Tibial nerve (tissue), 4 donors: ENCODE data around the gene FAM168B. TPM values are rescaled to one million over a fixed set of nuclear protein-coding genes. Genes with fewer than 3 reads are reported as not detected.
A peak's percentile ranks its signal among the peaks of the same experiment; 100 is the strongest.
"Not testable (repeated sequence)": the region's sequence is repeated elsewhere in the genome, so short reads cannot be mapped to it uniquely, and the experiment has no call there.

ENCODE experiments used
- DNase-seq, 2 donors: peaks; one replicate each; pipeline ENCODE4 v3.0.0-alpha.2; 2019; ENCODE audit warnings: low spot score in 2 of 2
- H3K27ac ChIP-seq, 4 donors: fragments of 200-600 bp; sonication (generic) in 3 of 4; one replicate each; pipeline ENCODE4 v1.5.1; 2017 to 2019; ENCODE audit warnings: mild to moderate bottlenecking in 1 of 4
- H3K27me3 ChIP-seq, 2 donors: fragments of 200-600 bp; sonication (generic) in 1 of 2; one replicate each; pipeline versions ENCODE4 v1.5.1 to v1.6.0; 2017 to 2019
- H3K36me3 ChIP-seq, 3 donors: fragments of 200-600 bp; sonication (generic); one replicate each; pipeline ENCODE4 v1.5.1; 2018 to 2019
- H3K4me1 ChIP-seq, 4 donors: fragments of 200-600 bp; sonication (generic) in 3 of 4; one replicate each; pipeline ENCODE4 v1.5.1; 2017 to 2019
- H3K4me3 ChIP-seq, 4 donors: fragments of 200-600 bp; sonication (generic) in 3 of 4; one replicate each; pipeline ENCODE4 v1.5.1; 2017 to 2019; ENCODE audit warnings: mild to moderate bottlenecking in 1 of 4, moderate library complexity in 1 of 4
- H3K9me3 ChIP-seq, 4 donors: fragments of 200-600 bp; sonication (generic) in 3 of 4; one replicate each; pipeline ENCODE4 v1.5.1; 2017 to 2019
- CTCF ChIP-seq, 5 experiments: fragments of 200-600 bp in 3 of 5; fragments of 450-650 bp in 2 of 5; sonication (generic) in 3 of 5; IDR thresholded peaks; one replicate each; pipeline ENCODE4 v1.5.1; 2016 to 2019; ENCODE audit warnings: antibody characterized with exemption in 5 of 5, mild to moderate bottlenecking in 3 of 5, moderate library complexity in 2 of 5
- EP300 ChIP-seq, 2 donors: sonication (generic); formaldehyde crosslinking; IDR thresholded peaks; one replicate each; pipeline ENCODE4 v1.6.1; 2017; ENCODE audit warnings: antibody characterized with exemption in 2 of 2, mild to moderate bottlenecking in 1 of 2
- POLR2A ChIP-seq, 2 donors: fragments of 450-650 bp; IDR thresholded peaks; one replicate each; pipeline ENCODE4 v1.6.1; 2017; ENCODE audit warnings: antibody characterized with exemption in 2 of 2, mild to moderate bottlenecking in 2 of 2, moderate library complexity in 2 of 2
- WGBS, 2 donors: methylation state at CpG; one replicate each; pipeline ENCODE4 v1.1.5; 2018; 5-methylcytosine and 5-hydroxymethylcytosine counted together
- total RNA-seq, 4 donors: library from RNA; depleted of rRNA; stranded (reverse); fragments of >200 nt; gene quantifications; one replicate each; pipeline ENCODE4 v1.1.0, GENCODE V29; 2016

Gene FAM168B
- total RNA-seq, 4 donors from 2014 or later, result 96.0 to 115 (median 107) TPM

- no peak overlapping the region for H3K4me3 ChIP-seq
- no peaks in the 10 kb centered on the region for H3K9me3 ChIP-seq
- DNase-seq, result no peak
- 33 to 54% methylated on average over 11 of the region's 11 CpGs for WGBS, 2 donors
- no peak for TF ChIP-seq CTCF (IDR thresholded peaks at IDR 0.05)
- TF ChIP-seq POLR2A (IDR thresholded peaks at IDR 0.05), result no peak
- no peaks in the 10 kb centered on the region for H3K27me3 ChIP-seq
- peaks cover 0 to 54% (median 14%) of the 10 kb centered on the region in 4 donors for H3K4me1 ChIP-seq
- H3K36me3 ChIP-seq, result peaks cover 0 to 82% (median 3%) of the 10 kb centered on the region in 3 donors
- peak overlapping the region in 2 of 4 donors; percentile 50 to 71 for H3K27ac ChIP-seq
These were observed 15.9 kb downstream of the FAM168B start for GRCh38 chr2:131077182-131077846.

- peaks cover 0 to 48% (median 14%) of the 10 kb centered on the region in 4 donors for H3K4me1 ChIP-seq
- peak overlapping the region in 2 of 4 donors; percentile 50 to 71 for H3K27ac ChIP-seq
- 75 to 80% methylated on average over 5 of the region's 5 CpGs for WGBS, 2 donors
- H3K4me3 ChIP-seq, result no peak overlapping the region
- DNase-seq, result no peak
- H3K27me3 ChIP-seq, result no peaks in the 10 kb centered on the region
- TF ChIP-seq POLR2A (IDR thresholded peaks at IDR 0.05), result no peak
- TF ChIP-seq CTCF (IDR thresholded peaks at IDR 0.05), result no peak
- no peak for TF ChIP-seq EP300 (IDR thresholded peaks at IDR 0.05)
- no peaks in the 10 kb centered on the region for H3K9me3 ChIP-seq
- peaks cover 0 to 82% (median 3%) of the 10 kb centered on the region in 3 donors for H3K36me3 ChIP-seq
These were observed 16.6 kb downstream of the FAM168B start for GRCh38 chr2:131076707-131077106.

GRCh38 chr2:131075578-131075977 lies 17.7 kb downstream of the FAM168B start:
- Histone ChIP-seq H3K36me3 (peaks cover 0 to 82% (median 3%) of the 10 kb centered on the region in 3 donors), H3K4me1 (peaks cover 0 to 48% (median 14%) of the 10 kb centered on the region in 4 donors)
- DNase-seq, H3K9me3 ChIP-seq, H3K27me3 ChIP-seq, H3K27ac ChIP-seq, H3K4me3 ChIP-seq: not testable (repeated sequence)
- WGBS, 2 donors, result 91 to 97% methylated on average over 15 of the region's 15 CpGs

- DNase-seq, H3K27me3 ChIP-seq, H3K9me3 ChIP-seq, H3K27ac ChIP-seq, H3K4me3 ChIP-seq: not testable (repeated sequence)
- H3K4me1 ChIP-seq, result peaks cover 0 to 28% (median 0%) of the 10 kb centered on the region in 4 donors
- H3K36me3 ChIP-seq, result peaks cover 0 to 54% (median 6%) of the 10 kb centered on the region in 3 donors
- WGBS, 2 donors, result 88 to 90% methylated on average over 6 of the region's 6 CpGs
These were observed 25.1 kb downstream of the FAM168B start for GRCh38 chr2:131068172-131068571.

GRCh38 chr2:131067465-131068125 lies 25.7 kb downstream of the FAM168B start:
- no peak for TF ChIP-seq POLR2A (IDR thresholded peaks at IDR 0.05)
- TF ChIP-seq EP300 (IDR thresholded peaks at IDR 0.05), result no peak
- no peak for TF ChIP-seq CTCF (IDR thresholded peaks at IDR 0.05)
- H3K4me3 ChIP-seq, result no peak overlapping the region
- H3K36me3 ChIP-seq, result peaks cover 0 to 55% (median 6%) of the 10 kb centered on the region in 3 donors
- no peak overlapping the region for H3K27ac ChIP-seq
- no peaks in the 10 kb centered on the region for H3K9me3 ChIP-seq
- 46 to 50% methylated on average over 2 of the region's 2 CpGs for WGBS, 2 donors
- no peaks in the 10 kb centered on the region for H3K27me3 ChIP-seq
- H3K4me1 ChIP-seq, result peaks cover 0 to 28% (median 0%) of the 10 kb centered on the region in 4 donors
- no peak for DNase-seq
